ENCODE measurements around the gene PPCDC.

DNA sequence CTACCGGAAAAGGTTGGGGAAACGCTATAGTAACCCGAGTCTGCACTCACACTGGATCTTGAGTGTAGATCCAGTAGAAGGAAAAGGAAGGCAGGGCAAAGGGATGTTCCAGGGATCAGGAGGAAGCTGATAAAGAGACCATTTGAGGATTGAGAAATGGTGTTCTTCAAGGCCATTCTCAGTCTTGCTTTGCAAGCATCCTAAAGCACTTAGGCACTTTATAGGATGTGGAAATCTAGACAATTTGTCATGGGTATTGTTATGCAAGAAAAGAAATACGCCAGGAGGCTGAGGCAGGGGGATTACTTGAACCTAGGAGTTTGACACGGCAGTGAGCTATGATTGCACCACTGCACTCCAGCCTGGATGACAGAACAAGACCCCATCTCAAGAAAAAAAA lies 41.2 kb upstream of the PPCDC start:
- no peak for TF ChIP-seq GATA2 (IDR thresholded peaks at IDR 0.05; ENCODE audit: low read depth, low read length)
- no peak for TF ChIP-seq GATA3 (IDR thresholded peaks at IDR 0.05; ENCODE audit: low read depth, low read length)

Data from SH-SY5Y (cell line).